GM12878 (cell line): ENCODE results near the gene GAPT.

ENCODE experiments used
- ATF2 ChIP-seq: IDR thresholded peaks from 2 replicates; pipeline ENCODE4 v1.6.1; 2012; ENCODE audit warnings: low read length, inconsistent platforms
- CTCF ChIP-seq, 3 experiments: IDR thresholded peaks in 2 of 3; conservative IDR thresholded peaks in 1 of 3; 2 replicates each; pipeline ENCODE4 v1.5.1; 2011; ENCODE audit warnings: low read depth in 3 of 3, low read length in 3 of 3, mild to moderate bottlenecking in 3 of 3, control low read depth in 2 of 3, moderate library complexity in 2 of 3, inconsistent platforms in 1 of 3, mixed read lengths in 1 of 3; ENCODE audit not compliant: control insufficient read depth in 2 of 3, insufficient read depth in 1 of 3; ENCODE audit errors: extremely low read depth in 1 of 3
- EED ChIP-seq: sonication (generic); IDR thresholded peaks from 2 replicates; pipeline ENCODE4 v1.6.1; 2016; ENCODE audit warnings: antibody characterized with exemption, low read depth
- ESRRA ChIP-seq: IDR thresholded peaks from 2 replicates; pipeline ENCODE4 v1.6.1; 2012; ENCODE audit warnings: mild to moderate bottlenecking, low read length, improper control_type of control experiment
- IRF3 ChIP-seq: fragments of 450-650 bp; IDR thresholded peaks from 2 replicates; pipeline ENCODE4 v1.6.1; 2014; ENCODE audit warnings: mild to moderate bottlenecking
- NFYB ChIP-seq: IDR thresholded peaks from 2 replicates; pipeline ENCODE4 v1.6.1; 2011; ENCODE audit warnings: low read depth, mild to moderate bottlenecking, low read length, improper control_type of control experiment, moderate library complexity; ENCODE audit not compliant: insufficient read depth
- PML ChIP-seq: IDR thresholded peaks from 2 replicates; pipeline ENCODE4 v1.6.1; 2012; ENCODE audit warnings: low read length, inconsistent platforms
- POLR2A ChIP-seq: IDR thresholded peaks from 2 replicates; pipeline ENCODE4 v1.6.1; 2011; ENCODE audit warnings: low read depth, mild to moderate bottlenecking, low read length
- POLR2AphosphoS2 ChIP-seq: IDR thresholded peaks from 2 replicates; pipeline ENCODE4 v1.6.1; 2011; ENCODE audit warnings: low read depth, mild to moderate bottlenecking, low read length, improper control_type of control experiment, moderate library complexity
- TAF1 ChIP-seq: IDR thresholded peaks from 2 replicates; pipeline ENCODE4 v1.6.1; 2011; ENCODE audit warnings: mild to moderate bottlenecking, low read depth, low read length, borderline replicate concordance
- TBL1XR1 ChIP-seq: IDR thresholded peaks from 2 replicates; pipeline ENCODE4 v1.6.1; 2012; ENCODE audit warnings: low read depth, low read length, improper control_type of control experiment
- ZNF274 ChIP-seq: IDR thresholded peaks from one replicate; pipeline ENCODE4 v1.8.0; 2011; ENCODE audit not compliant: insufficient read length, insufficient read depth

- TF ChIP-seq CTCF (IDR thresholded peaks at IDR 0.05 in 2 of 3, conservative IDR thresholded peaks at IDR 0.05 in 1 of 3; ENCODE audit: control insufficient read depth in 2 of 3, extremely low read depth in 1 of 3, insufficient read depth in 1 of 3, low read depth in 3 of 3, low read length in 3 of 3) (no peak), NFYB (no peak), POLR2A (no peak), PML (no peak), POLR2AphosphoS2 (no peak), ZNF274 (no peak), IRF3 (no peak), ATF2 (no peak), TAF1 (no peak), ESRRA (no peak), TBL1XR1 (no peak), EED (no peak)
These were observed 12.3 kb downstream of the GAPT start for GRCh38 chr5:58503390-58504046.
